Stimulated activated naive CD8-positive, alpha-beta T cell treated with anti-CD3 and anti-CD28 coated beads, Interleukin-15, Interleukin-2, amounts not matched to agents 100 ng/mL and 50 ng/mL, for 24 hours (primary cell): ENCODE data around the gene HNRNPAB.
A peak's percentile ranks its signal among the peaks of the same experiment; 100 is the strongest.

Experiments
- H3K27ac Mint-ChIP-seq: one replicate; pipeline ENCODE4 v1.8.0; 2021; ENCODE audit warnings: mild to moderate bottlenecking, mixed read lengths
- H3K27me3 Mint-ChIP-seq: one replicate; pipeline ENCODE4 v1.8.0; 2021; ENCODE audit warnings: mixed read lengths
- H3K36me3 Mint-ChIP-seq: one replicate; pipeline ENCODE4 v1.8.0; 2021; ENCODE audit warnings: low read depth, mixed read lengths
- H3K4me1 Mint-ChIP-seq: one replicate; pipeline ENCODE4 v1.8.0; 2021; ENCODE audit warnings: low read depth, mixed read lengths
- H3K4me3 Mint-ChIP-seq: one replicate; pipeline ENCODE4 v1.8.0; 2021; ENCODE audit warnings: mild to moderate bottlenecking, mixed read lengths
- H3K9me3 Mint-ChIP-seq: one replicate; pipeline ENCODE4 v1.8.0; 2021; ENCODE audit warnings: mixed read lengths

Gene HNRNPAB

GRCh38 chr5:178204182-178204934 lies at the start of gene HNRNPAB:
Gene HNRNPAB, plus strand, starts transcription at chr5:178204533. Its CDS starts 305 bp downstream, at chr5:178204838.
- Mint-ChIP-seq H3K9me3 (no peaks in the 10 kb centered on the region), H3K27me3 (peaks cover 3% of the 10 kb centered on the region), H3K4me1 (peaks cover 43% of the 10 kb centered on the region), H3K27ac (peak within 1 kb of the TSS; percentile 100), H3K4me3 (peak within 1 kb of the TSS; percentile 100), H3K36me3 (peaks cover 46% of the 10 kb centered on the region)

GRCh38 chr5:178155065-178155464 lies 49.3 kb upstream of the HNRNPAB start:
- H3K27ac Mint-ChIP-seq: no peak overlapping the region

GRCh38 chr5:178160176-178160575 lies 44.2 kb upstream of the HNRNPAB start:
- H3K9me3 Mint-ChIP-seq: no peaks in the 10 kb centered on the region
- no peak overlapping the region for H3K4me3 Mint-ChIP-seq
- H3K27me3 Mint-ChIP-seq: peaks cover 6% of the 10 kb centered on the region
- H3K4me1 Mint-ChIP-seq: peaks cover 9% of the 10 kb centered on the region
- H3K27ac Mint-ChIP-seq: no peak overlapping the region
- H3K36me3 Mint-ChIP-seq: no peaks in the 10 kb centered on the region

More at GRCh38 chr5:178155065-178155464, 49.3 kb upstream of the HNRNPAB start:
- Mint-ChIP-seq H3K27me3 (no peaks in the 10 kb centered on the region), H3K36me3 (peaks cover 26% of the 10 kb centered on the region), H3K9me3 (no peaks in the 10 kb centered on the region), H3K4me1 (peaks cover 46% of the 10 kb centered on the region), H3K4me3 (peak overlapping the region; percentile 20)

- Mint-ChIP-seq H3K36me3 (no peaks in the 10 kb centered on the region), H3K9me3 (no peaks in the 10 kb centered on the region), H3K4me3 (no peak overlapping the region), H3K27me3 (peaks cover 6% of the 10 kb centered on the region), H3K4me1 (peaks cover 8% of the 10 kb centered on the region), H3K27ac (no peak overlapping the region)
These were observed 41.9 kb upstream of the HNRNPAB start for GRCh38 chr5:178162481-178162880.

- Mint-ChIP-seq H3K36me3 (no peaks in the 10 kb centered on the region), H3K4me1 (peaks cover 8% of the 10 kb centered on the region), H3K4me3 (peak overlapping the region; percentile 23), H3K27me3 (peaks cover 6% of the 10 kb centered on the region), H3K9me3 (no peaks in the 10 kb centered on the region), H3K27ac (no peak overlapping the region)
These were observed 40.3 kb upstream of the HNRNPAB start for GRCh38 chr5:178163772-178164735.

GRCh38 chr5:178165581-178165980 lies 38.8 kb upstream of the HNRNPAB start:
- H3K4me1 Mint-ChIP-seq: peaks cover 8% of the 10 kb centered on the region
- no peak overlapping the region for H3K4me3 Mint-ChIP-seq
- peaks cover 6% of the 10 kb centered on the region for H3K27me3 Mint-ChIP-seq
- no peaks in the 10 kb centered on the region for H3K36me3 Mint-ChIP-seq
- no peak overlapping the region for H3K27ac Mint-ChIP-seq
- H3K9me3 Mint-ChIP-seq: no peaks in the 10 kb centered on the region

GRCh38 chr5:178170455-178170854 lies 33.9 kb upstream of the HNRNPAB start:
- no peak overlapping the region for H3K27ac Mint-ChIP-seq
- H3K9me3 Mint-ChIP-seq: no peaks in the 10 kb centered on the region
- no peaks in the 10 kb centered on the region for H3K4me1 Mint-ChIP-seq
- H3K27me3 Mint-ChIP-seq: no peaks in the 10 kb centered on the region
- no peaks in the 10 kb centered on the region for H3K36me3 Mint-ChIP-seq
- H3K4me3 Mint-ChIP-seq: no peak overlapping the region

GRCh38 chr5:178174456-178174855 lies 29.9 kb upstream of the HNRNPAB start:
- Mint-ChIP-seq H3K27me3 (no peaks in the 10 kb centered on the region), H3K36me3 (no peaks in the 10 kb centered on the region), H3K9me3 (no peaks in the 10 kb centered on the region), H3K4me3 (no peak overlapping the region), H3K27ac (no peak overlapping the region), H3K4me1 (no peaks in the 10 kb centered on the region)

- H3K9me3 Mint-ChIP-seq: no peaks in the 10 kb centered on the region
- no peaks in the 10 kb centered on the region for H3K36me3 Mint-ChIP-seq
- no peaks in the 10 kb centered on the region for H3K4me1 Mint-ChIP-seq
- H3K4me3 Mint-ChIP-seq: no peak overlapping the region
- no peak overlapping the region for H3K27ac Mint-ChIP-seq
- H3K27me3 Mint-ChIP-seq: peaks cover 3% of the 10 kb centered on the region
These were observed 27.5 kb upstream of the HNRNPAB start for GRCh38 chr5:178176791-178177190.

- Mint-ChIP-seq H3K4me3 (no peak overlapping the region), H3K27ac (no peak overlapping the region), H3K27me3 (peaks cover 3% of the 10 kb centered on the region), H3K36me3 (no peaks in the 10 kb centered on the region), H3K9me3 (no peaks in the 10 kb centered on the region), H3K4me1 (peaks cover 7% of the 10 kb centered on the region)
These were observed 26.8 kb upstream of the HNRNPAB start for GRCh38 chr5:178177569-178177968.

- Mint-ChIP-seq H3K4me1 (peaks cover 7% of the 10 kb centered on the region), H3K27me3 (peaks cover 3% of the 10 kb centered on the region), H3K27ac (no peak overlapping the region), H3K4me3 (no peak overlapping the region), H3K36me3 (no peaks in the 10 kb centered on the region), H3K9me3 (no peaks in the 10 kb centered on the region)
These were observed 24.0 kb upstream of the HNRNPAB start for GRCh38 chr5:178180141-178180863.

GRCh38 chr5:178182158-178182876 lies 22.0 kb upstream of the HNRNPAB start:
- Mint-ChIP-seq H3K36me3 (no peaks in the 10 kb centered on the region), H3K4me3 (no peak overlapping the region), H3K27me3 (peaks cover 3% of the 10 kb centered on the region), H3K27ac (no peak overlapping the region), H3K4me1 (peaks cover 7% of the 10 kb centered on the region), H3K9me3 (no peaks in the 10 kb centered on the region)

GRCh38 chr5:178186427-178186826 lies 17.9 kb upstream of the HNRNPAB start:
- H3K9me3 Mint-ChIP-seq: no peaks in the 10 kb centered on the region
- H3K27ac Mint-ChIP-seq: no peak overlapping the region
- H3K27me3 Mint-ChIP-seq: no peaks in the 10 kb centered on the region
- H3K36me3 Mint-ChIP-seq: no peaks in the 10 kb centered on the region
- no peak overlapping the region for H3K4me3 Mint-ChIP-seq
- peaks cover 7% of the 10 kb centered on the region for H3K4me1 Mint-ChIP-seq

- Mint-ChIP-seq H3K9me3 (no peaks in the 10 kb centered on the region), H3K4me1 (peaks cover 6% of the 10 kb centered on the region), H3K36me3 (no peaks in the 10 kb centered on the region), H3K27ac (no peak within 1 kb of the TSS), H3K4me3 (no peak within 1 kb of the TSS), H3K27me3 (no peaks in the 10 kb centered on the region)
These were observed 17.3 kb upstream of the HNRNPAB start, which contains the start of gene GMCL2 for GRCh38 chr5:178187014-178187413. Gene GMCL2, minus strand, starts transcription at chr5:178187371. Its CDS starts 72 bp downstream, at chr5:178187299.
